ENCODE results near the gene RANBP1. TPM values are rescaled to one million over a fixed set of nuclear protein-coding genes. Genes with fewer than 3 reads are reported as not detected.

The RANBP1 gene
- total and polyA plus RNA-seq, 2 of the 13 experiments (the other 11 are each of a cell fraction or from before 2014, with no cell fraction given) = 181 to 492 TPM

DNA sequence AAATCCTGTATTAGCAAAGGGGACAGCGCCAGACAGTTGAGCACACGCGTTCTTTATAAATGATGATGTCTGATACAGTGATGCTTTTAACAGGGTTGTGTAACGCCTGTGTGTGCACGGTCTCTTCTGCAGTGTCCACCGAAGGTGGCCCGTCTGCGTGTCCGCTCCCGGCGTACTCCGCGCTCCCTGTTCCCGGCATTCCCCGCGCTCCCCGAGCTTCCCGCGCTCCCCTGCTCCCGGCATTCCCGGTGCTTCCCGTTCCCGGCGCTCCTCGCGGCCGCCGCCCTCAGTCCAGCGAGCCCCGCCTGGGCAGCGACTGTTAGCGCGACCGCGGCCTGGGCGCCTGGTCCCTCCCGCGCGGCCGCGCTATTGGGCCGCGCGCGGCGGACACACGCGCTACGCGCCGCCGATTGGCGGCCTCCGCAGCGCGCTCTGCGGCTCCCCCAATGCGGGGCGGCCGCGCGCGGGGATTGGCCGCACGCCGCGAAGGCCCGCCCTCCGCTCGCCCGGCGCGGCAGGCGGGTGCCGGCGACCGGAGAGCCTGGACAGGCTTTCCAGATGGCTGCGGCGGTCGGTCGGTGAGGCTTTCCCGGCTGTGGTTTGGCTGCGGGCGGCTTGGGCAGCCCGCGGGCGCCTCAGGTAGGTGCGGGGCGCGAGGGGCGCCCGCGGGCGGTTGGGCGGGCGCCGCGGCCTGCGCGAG is 36.0 kb upstream of the RANBP1 start, which contains the start of gene DGCR8 (continued):
- TF ChIP-seq, protein P1, sequence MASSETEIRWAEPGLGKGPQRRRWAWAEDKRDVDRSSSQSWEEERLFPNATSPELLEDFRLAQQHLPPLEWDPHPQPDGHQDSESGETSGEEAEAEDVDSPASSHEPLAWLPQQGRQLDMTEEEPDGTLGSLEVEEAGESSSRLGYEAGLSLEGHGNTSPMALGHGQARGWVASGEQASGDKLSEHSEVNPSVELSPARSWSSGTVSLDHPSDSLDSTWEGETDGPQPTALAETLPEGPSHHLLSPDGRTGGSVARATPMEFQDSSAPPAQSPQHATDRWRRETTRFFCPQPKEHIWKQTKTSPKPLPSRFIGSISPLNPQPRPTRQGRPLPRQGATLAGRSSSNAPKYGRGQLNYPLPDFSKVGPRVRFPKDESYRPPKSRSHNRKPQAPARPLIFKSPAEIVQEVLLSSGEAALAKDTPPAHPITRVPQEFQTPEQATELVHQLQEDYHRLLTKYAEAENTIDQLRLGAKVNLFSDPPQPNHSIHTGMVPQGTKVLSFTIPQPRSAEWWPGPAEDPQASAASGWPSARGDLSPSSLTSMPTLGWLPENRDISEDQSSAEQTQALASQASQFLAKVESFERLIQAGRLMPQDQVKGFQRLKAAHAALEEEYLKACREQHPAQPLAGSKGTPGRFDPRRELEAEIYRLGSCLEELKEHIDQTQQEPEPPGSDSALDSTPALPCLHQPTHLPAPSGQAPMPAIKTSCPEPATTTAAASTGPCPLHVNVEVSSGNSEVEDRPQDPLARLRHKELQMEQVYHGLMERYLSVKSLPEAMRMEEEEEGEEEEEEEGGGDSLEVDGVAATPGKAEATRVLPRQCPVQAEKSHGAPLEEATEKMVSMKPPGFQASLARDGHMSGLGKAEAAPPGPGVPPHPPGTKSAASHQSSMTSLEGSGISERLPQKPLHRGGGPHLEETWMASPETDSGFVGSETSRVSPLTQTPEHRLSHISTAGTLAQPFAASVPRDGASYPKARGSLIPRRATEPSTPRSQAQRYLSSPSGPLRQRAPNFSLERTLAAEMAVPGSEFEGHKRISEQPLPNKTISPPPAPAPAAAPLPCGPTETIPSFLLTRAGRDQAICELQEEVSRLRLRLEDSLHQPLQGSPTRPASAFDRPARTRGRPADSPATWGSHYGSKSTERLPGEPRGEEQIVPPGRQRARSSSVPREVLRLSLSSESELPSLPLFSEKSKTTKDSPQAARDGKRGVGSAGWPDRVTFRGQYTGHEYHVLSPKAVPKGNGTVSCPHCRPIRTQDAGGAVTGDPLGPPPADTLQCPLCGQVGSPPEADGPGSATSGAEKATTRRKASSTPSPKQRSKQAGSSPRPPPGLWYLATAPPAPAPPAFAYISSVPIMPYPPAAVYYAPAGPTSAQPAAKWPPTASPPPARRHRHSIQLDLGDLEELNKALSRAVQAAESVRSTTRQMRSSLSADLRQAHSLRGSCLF (CRISPR knock-in tag; IDR thresholded peaks at IDR 0.05; ENCODE audit: borderline replicate concordance) = no peak
- TF ChIP-seq, protein P2, sequence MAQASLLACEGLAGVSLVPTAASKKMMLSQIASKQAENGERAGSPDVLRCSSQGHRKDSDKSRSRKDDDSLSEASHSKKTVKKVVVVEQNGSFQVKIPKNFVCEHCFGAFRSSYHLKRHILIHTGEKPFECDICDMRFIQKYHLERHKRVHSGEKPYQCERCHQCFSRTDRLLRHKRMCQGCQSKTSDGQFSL (CRISPR knock-in tag; IDR thresholded peaks at IDR 0.05) = no peak
- no peak for TF ChIP-seq SYNCRIP (IDR thresholded peaks at IDR 0.05; ENCODE audit: insufficient read depth, low read depth, low read length)
- TF ChIP-seq SALL1 (CRISPR knock-in tag; IDR thresholded peaks at IDR 0.05) = peak; percentile 90
- 0 out of 2 replicates have a peak, but pooled peaks have one; percentile 60 for TF ChIP-seq ZNF431 (CRISPR knock-in tag; IDR thresholded peaks at IDR 0.05; ENCODE audit: borderline replicate concordance, low read depth)
- peak; percentile 93 for TF ChIP-seq THAP11 (CRISPR knock-in tag; IDR thresholded peaks at IDR 0.05)
- 0 out of 2 replicates have a peak, but pooled peaks have one; percentile 38 for TF ChIP-seq ZSCAN29 (CRISPR knock-in tag; conservative IDR thresholded peaks at IDR 0.05)
- TF ChIP-seq HCFC1 (IDR thresholded peaks at IDR 0.05; ENCODE audit: low read depth, low read length) = peak; percentile 39; the same call in 1 of the 2 replicates
- no peak for TF ChIP-seq RAD51 (IDR thresholded peaks at IDR 0.05; ENCODE audit: borderline replicate concordance)
- peak; percentile 64 for TF ChIP-seq ZNF138 (CRISPR knock-in tag; IDR thresholded peaks at IDR 0.05; ENCODE audit: low read depth)
- TF ChIP-seq, protein P3, sequence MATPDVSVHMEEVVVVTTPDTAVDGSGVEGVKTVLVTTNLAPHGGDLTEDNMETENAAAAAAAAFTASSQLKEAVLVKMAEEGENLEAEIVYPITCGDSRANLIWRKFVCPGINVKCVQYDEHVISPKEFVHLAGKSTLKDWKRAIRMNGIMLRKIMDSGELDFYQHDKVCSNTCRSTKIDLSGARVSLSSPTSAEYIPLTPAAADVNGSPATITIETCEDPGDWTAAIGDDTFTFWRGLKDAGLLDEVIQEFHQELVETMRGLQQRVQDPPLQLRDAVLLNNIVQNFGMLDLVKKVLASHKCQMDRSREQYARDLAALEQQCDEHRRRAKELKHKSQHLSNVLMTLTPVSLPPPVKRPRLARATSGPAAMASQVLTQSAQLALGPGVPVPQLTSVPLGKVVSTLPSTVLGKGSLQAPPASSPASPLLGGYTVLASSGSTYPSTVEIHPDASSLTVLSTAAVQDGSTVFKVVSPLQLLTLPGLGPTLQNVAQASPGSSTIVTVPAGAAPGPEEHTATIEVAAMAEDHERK (CRISPR knock-in tag; IDR thresholded peaks at IDR 0.05; ENCODE audit: low read depth) = no peak
- TF ChIP-seq, protein P4, sequence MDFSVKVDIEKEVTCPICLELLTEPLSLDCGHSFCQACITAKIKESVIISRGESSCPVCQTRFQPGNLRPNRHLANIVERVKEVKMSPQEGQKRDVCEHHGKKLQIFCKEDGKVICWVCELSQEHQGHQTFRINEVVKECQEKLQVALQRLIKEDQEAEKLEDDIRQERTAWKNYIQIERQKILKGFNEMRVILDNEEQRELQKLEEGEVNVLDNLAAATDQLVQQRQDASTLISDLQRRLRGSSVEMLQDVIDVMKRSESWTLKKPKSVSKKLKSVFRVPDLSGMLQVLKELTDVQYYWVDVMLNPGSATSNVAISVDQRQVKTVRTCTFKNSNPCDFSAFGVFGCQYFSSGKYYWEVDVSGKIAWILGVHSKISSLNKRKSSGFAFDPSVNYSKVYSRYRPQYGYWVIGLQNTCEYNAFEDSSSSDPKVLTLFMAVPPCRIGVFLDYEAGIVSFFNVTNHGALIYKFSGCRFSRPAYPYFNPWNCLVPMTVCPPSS (IDR thresholded peaks at IDR 0.05) = no peak
- no peak for TF ChIP-seq TCF7L2 (IDR thresholded peaks at IDR 0.05; ENCODE audit: low read depth, low read length)
- no peak for TF ChIP-seq EHMT2 (IDR thresholded peaks at IDR 0.05; ENCODE audit: borderline replicate concordance, low read depth, low read length)
- TF ChIP-seq ZNF674 (CRISPR knock-in tag; IDR thresholded peaks at IDR 0.05; ENCODE audit: low read depth) = peak; percentile 48; the same call in 1 of the 2 replicates
- TF ChIP-seq FOXJ3 (CRISPR knock-in tag; IDR thresholded peaks at IDR 0.05; ENCODE audit: borderline replicate concordance) = no peak; the same call in 1 of the 2 replicates
- no peak for TF ChIP-seq ZSCAN20 (CRISPR knock-in tag; IDR thresholded peaks at IDR 0.05; ENCODE audit: borderline replicate concordance)
- 0 out of 2 replicates have a peak, but pooled peaks have one; percentile 48 for TF ChIP-seq HIVEP1 (CRISPR knock-in tag; IDR thresholded peaks at IDR 0.05)
- no peak for TF ChIP-seq ZNF160 (CRISPR knock-in tag; IDR thresholded peaks at IDR 0.05)
- TF ChIP-seq SPEN (CRISPR knock-in tag; IDR thresholded peaks at IDR 0.05; ENCODE audit: low read depth) = peak; percentile 99
- TF ChIP-seq, protein P5, sequence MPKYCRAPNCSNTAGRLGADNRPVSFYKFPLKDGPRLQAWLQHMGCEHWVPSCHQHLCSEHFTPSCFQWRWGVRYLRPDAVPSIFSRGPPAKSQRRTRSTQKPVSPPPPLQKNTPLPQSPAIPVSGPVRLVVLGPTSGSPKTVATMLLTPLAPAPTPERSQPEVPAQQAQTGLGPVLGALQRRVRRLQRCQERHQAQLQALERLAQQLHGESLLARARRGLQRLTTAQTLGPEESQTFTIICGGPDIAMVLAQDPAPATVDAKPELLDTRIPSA (CRISPR knock-in tag; IDR thresholded peaks at IDR 0.05; ENCODE audit: borderline replicate concordance) = 0 out of 2 replicates have a peak, but pooled peaks have one; percentile 21
